CD4-positive, alpha-beta T cell treated with Interleukin-4 for 1 hour (primary cell): ENCODE results near the gene ALPG.
"Not testable (repeated sequence)": the region's sequence is repeated elsewhere in the genome, so short reads cannot be mapped to it uniquely, and the experiment has no call there.

ENCODE experiments used
- DNase-seq, 2 donors: peaks; one replicate each; pipeline ENCODE4 v3.0.0-alpha.2; 2020 to 2022

Gene ALPG

DNA sequence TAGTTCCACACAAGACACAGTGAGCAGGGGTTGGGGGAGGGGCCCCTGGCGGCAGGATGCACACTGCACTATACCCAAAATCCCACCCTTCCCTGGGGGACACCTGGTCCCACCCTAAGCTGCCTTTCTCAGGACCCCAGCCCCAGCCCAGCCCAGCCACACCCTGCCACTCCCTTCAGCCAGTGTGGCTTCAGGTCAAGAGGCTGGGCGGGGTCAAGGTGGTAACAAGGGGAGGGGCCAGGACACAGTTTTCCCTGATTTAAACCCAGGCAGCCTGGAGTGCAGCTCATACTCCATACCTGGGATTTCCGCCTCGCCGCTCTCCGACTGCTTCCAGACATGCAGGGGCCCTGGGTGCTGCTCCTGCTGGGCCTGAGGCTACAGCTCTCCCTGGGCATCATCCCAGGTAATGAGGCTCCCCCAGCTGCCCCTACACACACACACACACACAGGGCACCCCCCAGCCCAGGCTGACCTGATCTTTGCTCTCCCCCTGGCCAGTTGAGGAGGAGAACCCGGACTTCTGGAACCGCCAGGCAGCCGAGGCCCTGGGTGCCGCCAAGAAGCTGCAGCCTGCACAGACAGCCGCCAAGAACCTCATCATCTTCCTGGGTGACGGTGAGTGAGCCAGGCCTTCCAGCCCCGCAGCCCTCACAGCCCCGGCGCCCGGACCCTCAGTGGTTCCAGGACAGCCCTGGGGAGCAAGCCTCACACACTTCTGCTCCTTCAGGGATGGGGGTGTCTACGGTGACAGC is at the start of gene ALPG:
Gene ALPG (plus strand): TSS at position 289 of the 755 bp plus-strand sequence. CDS start 51 bp downstream, at position 340.
- no peak for DNase-seq

DNA sequence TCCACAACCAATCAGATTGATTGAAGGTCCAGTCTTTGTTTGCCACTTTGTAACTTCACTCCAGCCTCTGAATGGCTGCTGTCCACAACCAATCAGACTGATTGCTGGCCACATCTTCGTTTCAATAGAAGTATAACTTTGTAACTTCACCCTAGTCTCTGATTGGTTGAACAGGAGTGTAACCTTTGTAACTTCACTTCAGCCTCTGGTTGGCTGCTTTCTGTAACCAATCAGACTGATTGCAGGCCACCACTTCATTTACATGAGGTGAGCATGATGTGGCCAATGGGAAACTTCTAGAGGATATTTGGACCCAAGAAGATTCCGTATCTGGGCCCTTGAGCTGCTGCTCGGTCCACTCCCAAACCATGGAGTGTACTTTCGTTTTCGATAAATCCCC is 45.0 kb upstream of the ALPG start:
- DNase-seq: no peak

DNA sequence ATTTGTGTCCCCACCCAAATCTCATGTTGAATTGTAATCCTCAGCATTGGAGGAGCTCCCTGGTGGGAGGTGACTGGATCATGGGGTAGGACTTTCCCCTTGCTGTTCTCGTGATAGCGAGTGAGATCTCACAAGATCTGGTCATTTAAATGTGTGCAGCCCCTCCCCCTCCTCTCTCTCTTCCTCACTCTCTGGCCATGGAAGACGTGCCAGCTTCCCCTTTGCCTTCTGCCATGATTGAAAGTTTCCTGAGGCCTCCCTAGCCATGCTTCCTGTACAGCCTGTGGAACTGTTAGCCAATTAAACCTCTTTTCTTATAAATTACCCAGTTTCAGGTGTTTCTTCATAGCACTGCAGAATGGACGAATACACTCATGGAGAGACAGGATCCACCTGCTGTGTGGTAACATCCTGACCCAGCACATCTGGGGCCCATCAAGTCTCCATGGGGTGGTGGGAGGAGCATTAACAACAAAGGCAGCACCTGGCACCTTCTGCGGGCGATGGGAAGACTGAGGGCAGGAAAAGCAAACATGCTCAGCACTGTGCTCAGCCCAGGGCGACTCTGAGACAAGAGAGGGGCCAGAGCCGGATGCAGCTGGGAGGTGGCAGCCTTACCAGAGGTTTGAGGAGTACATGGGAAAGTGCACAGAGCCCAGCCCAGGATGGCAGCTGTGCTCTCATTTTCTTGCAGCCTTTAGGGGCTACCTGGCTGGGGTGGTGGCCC is 44.3 kb upstream of the ALPG start:
- DNase-seq: no peak

DNA sequence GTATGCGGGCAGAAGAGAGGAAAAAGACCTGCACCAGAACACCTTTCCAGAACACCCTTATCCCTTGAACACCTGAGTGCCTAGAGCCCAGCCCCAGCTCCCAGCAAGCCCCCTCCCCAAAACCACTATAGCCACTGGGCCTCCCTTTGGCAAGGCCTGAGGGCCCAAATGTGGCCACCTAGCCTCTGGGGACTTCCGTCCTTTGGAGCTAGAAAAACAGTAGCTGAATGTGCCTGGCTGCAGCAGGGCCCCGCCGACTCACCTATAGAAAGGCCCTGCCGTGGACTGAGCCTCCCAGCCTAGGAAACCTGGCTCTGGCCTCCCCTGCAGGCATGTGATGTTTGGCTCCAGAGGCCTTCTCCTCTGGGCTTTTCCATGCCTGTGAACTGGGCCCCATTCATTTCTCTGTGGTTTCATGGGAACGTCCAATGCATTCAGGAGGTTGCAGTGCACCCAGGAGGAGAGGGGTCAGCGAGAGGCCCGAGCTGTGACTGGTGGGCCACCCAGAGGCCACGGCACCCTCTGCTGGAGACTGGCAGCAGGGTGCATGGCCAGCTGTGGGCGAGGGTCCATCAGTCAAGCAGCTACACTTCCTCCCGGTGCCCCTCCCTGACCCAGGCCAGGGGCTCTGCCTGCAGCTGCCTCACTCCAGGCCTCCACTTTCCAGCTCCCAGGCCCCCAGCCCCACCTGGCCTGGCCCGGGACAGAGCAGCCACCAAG is 43.4 kb upstream of the ALPG start:
- DNase-seq: not testable (repeated sequence)

DNA sequence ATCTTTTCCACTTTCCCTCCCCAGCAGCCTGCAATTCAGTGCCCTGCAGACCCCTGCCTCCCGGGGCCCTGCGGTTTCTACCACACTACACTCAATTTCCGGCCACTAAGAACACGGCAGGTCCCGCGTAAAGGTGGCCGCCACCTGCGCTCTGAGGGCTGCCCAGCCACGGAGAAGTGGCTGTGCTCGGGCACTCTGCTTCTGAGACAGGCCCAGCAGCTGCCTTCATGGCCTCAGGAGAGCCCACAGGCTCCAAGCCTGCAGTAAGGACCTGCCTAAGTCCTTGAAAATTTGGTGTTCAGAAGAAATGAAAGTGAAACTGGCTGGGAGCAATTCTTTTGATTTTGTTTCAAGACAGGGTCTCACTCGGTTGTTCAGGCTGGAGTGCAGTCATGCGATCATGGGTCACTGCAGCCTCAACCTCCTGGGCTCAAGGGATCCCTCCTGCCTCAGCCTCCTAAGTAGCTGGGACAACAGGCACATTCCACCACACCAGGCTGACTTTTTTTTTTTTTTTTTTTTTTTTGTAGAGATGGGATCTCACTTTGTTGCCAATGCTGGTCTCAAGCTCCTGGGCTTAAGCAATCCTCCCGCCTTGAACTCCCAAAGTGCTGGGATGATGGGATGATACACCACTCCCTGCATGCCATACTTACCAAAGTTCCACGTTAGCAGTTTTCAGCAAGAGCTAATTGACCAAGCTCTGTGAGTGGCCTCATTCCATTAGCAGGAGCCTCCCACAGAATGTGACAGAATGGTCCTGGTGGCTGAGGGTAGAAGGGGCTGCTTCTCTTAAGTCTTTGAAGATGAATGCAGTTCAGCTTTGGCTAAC is 42.6 kb upstream of the ALPG start:
- DNase-seq: peak in 1 of 2 donors; percentile 27

DNA sequence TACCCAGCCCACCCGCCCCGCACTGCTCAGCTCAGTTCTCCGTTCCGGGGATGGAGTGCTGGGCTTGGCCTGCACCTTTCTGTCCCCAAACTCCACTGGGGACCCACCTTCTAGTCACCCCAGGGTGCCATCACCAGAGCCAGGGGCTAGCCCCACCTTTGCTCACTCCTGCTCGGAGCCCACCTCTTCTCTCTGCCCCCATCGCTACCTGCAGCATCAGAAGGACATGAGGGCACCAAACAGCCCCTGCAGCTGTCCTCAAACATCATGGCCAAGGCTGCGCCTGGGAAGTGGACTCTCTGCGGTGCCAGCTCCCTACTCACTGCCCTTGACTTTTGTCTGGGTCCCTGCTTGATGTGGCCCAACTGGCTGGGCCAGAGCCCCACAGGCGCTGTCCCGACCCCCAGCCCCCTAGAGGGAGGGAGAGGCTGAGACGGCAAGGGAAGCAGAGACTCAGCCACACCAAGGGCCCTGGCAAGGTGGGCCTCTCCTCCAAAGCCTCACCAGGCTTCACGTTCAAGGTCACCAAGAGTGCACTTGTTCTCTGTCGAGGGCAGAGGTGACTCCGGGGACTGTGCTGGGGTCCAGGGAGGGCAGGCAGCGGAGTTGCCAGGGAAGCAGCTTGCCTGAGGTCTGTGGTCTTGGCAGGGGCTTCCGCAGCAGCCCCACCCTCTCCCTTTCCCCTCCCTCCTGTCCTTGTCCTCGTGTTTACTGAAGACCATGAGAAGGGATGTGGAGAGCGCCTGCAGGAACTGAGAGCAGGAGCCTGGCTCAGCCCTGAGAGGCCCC is 41.6 kb upstream of the ALPG start:
- DNase-seq: not testable (repeated sequence)

DNA sequence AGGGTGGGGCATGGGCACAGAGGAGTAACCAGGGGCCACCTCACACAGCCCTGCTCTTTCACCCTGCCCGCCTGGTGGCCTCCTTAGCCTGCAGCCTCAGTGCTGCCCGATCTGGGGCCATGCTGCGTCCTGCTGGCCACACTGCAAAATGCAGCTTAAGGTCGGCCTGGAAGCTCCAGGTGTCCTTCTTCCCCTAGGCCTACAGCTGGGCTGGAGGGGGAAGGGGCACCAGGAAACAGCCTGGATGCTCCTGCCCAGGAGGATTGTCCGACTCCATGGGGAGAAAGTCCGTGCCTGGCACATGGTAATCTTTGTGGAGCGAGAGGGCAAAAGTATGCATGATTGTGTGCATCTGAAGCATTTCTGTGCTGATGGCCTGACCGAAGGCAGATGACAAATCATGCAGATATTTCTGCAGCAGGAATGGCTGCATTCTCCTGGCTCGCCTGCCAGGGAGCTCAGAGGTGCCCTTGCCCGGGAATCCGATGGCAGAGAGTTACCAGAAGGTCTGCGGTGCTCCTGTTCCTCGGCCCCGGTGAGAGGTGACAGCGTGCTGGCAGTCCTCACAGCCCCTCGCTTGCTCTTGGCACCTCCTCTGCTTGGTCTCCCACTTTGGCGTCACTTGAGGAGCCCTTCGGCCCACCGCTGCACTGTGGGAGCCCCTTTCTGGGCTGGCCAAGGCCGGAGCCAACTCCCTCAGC is 40.9 kb upstream of the ALPG start:
- no peak for DNase-seq

DNA sequence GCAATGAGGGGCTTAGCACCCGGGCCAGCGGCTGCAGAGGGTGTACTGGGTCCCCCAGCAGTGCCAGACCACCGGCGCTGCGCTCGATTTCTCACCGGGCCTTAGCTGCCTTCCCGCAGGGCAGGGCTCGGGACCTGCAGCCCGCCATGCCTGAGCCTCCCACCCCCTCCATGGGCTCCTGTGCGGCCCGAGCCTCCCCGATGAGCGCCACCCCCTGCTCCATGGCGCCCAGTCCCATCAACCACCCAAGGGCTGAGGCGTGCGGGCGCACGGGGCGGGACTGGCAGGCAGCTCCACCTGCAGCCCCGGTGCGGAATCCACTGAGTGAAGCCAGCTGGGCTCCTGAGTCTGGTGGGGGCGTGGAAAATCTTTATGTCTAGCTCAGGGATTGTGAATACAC is 40.2 kb upstream of the ALPG start:
- not testable (repeated sequence) for DNase-seq

DNA sequence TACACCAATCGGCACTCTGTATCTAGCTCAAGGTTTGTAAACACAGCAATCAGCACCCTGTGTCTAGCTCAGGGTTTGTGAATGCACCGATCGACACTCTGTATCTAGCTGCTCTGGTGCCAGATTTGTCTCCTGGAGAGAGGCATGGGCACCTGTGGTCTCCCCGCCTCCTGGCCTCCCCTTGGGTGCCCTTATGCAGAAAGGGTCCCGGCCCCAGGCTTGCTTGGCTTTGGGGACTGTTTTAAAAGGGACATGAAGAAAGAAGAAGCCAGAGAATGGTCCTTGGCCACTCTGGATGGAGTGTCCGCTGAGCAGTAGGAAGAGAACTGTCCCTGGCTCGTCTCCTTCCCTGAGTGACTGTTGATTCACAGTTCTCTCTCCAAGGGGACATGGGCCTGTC is 39.6 kb upstream of the ALPG start:
- DNase-seq: no peak

DNA sequence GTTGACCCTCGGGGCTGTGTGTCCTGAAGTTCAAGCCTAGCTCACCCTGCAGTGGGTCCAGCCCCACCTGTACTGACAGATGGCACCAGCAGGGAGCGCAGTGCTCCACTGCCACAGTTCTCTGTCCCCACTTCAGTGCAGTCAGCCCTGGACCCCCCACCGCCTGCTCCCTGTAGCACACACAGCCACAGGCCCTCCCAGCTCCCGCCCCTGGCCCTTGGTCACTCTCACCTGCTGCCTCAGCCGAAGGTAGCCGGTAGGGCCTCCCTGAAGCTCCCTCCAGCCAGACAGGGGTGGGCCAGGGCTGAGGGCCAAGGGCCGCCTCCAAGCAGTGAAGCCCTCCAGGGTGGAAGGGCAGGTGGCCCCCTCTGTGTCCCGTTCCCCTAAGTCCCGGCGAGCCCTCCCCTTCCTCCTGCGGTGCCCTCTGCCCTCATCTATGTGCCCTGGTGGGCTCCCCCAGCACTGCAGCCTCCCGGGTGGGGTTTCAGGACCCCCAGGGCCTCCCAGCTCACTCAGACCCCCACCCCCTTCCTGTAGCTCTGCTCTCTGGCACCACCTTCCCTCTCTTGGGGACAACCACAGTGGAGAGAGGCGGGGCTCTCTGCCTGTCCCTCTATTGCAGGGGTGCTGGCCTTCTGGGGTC is 38.9 kb upstream of the ALPG start:
- DNase-seq: no peak

DNA sequence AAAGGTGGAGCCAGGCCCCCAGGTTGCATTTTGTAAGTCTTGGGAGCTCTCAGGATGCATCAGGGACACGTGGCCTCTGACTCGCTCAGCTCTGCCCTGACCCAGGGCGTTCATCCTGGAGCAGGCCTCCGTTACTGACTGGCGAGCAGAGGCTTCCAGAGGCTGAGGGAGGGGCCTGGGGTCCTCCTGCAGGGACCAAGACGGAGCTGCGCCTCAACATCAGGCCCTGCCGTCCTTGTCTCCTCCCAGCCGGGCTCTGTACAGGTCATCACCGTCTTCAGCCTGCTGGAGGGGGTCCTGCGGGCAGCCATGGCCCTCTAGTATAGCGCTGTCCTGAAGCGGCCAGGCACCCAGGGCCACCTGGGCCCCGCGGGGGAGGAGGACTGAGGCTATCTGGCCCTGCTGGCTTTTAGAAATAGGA is 38.3 kb upstream of the ALPG start:
- DNase-seq: no peak

DNA sequence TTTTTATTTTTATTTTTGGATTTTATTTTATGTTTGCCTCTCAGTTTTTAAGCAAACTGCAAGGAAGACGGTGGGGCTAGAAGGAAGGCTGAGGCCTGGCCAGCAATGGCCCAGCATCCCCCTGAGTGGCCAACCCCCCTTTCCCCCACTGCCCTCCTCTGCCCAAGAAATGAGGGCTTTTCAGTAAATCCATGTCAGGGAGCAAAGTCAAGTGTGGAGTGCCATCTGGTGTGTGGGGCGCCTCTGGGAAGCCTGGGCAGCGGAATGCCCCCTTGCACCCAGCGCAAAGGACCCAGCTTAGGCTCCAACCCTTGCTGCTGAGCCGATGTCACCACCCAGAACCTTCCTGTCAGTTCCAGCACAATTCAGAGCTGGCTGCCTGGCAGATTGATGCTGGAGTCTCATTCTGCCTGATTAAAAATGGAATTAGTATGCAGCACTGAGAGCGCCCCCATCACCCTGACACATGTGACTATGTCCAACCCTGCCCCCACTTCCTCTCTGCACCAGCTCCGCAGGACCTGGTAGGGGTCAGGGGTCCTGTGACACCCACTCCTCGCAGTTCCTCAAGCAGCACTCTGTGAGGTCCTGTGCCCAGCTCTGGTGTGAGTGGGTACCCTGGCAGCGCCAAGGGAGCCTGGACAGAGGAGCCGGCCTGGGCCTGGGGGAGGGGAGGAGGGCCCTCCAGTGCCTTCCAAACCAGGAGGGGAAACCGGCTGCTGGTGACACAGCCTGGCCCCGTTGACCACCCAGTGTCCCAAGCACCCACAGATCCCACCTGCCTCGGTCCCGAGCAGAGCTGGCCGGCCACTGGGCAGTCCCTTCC is 37.3 kb upstream of the ALPG start:
- no peak for DNase-seq

DNA sequence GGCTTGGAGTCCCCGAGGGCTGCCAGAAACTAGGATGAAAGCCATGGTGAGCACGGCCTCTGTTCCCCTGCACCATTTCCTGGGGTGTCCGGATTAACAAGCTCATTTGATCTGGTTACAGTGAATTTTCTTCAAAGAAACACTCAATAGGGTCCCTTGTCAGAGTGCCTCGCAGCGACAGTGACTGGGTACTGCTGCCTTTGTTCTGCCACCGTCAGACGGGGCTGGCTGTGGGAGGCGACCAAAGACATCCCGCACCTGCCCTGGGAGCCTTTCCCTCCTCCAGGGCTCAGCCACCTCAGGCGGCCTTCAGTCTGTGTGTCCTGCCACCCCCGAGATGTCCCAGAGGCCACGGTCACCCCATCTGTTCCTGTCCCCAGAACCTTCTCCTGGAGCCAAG is 36.6 kb upstream of the ALPG start:
- DNase-seq: not testable (repeated sequence)

DNA sequence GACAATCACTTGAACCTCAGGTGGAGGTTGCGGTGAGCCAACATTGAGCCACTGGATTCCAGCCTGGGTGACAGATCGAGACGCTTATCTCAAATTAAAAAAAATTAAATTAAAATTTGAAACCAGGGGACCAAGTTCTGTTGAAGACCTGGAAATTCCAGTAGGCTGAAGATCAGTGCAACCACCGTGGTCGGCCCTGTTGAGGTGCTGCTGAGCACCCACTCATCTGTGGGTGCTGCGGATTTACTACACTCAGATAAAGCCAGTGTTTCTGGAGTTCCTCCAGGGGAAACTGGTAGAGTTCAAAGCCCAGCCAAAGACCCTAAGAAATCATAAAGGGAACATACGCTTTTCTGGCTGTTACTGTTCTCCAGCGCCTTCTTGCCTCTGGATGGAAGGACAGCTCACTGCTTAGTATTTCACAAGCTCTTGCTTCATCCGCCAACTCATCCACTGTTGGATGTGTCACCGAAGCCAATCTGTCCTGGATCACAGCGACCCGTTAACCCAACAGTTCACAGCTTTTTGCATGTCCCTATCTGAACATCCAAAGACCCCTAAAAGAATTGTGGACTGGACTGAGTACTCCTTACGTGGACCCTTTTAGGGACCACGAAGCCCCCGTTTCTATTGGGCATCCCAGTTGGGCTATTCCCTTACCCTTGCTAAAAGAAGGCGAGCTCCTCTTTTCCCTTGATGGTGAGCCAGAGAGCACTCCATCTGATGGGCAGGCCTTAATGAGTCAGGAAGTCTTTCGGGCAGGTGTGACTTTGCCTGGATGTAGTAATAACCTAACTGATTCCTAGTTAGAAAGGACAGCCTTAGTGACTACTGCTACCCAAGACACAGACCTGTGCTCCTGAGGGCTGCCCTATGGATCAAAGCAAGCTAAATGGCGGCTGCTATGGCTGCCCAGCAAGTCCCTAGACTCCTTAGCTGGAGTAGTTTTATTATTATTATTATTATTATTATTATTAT is 34.1 kb upstream of the ALPG start:
- no peak for DNase-seq

DNA sequence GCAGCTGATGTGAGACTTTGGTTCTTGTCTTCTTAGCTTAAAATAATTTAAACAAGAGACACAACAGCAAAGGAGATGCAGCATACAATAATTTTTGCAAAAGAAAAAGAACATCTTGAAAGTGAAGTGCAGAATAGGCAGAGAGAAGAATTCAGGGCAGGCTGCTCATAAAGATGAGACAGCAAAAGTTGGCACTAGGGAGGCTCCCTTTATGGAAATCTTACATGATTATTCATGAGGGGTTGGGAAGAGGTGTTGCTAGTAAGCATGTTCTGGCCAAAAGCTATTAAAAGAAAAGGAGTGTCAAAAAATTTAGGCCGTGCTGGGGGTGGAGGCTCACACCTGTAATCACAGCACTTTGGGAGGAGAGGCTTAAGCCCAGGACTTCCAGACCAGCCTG is 32.3 kb upstream of the ALPG start:
- DNase-seq: no peak

DNA sequence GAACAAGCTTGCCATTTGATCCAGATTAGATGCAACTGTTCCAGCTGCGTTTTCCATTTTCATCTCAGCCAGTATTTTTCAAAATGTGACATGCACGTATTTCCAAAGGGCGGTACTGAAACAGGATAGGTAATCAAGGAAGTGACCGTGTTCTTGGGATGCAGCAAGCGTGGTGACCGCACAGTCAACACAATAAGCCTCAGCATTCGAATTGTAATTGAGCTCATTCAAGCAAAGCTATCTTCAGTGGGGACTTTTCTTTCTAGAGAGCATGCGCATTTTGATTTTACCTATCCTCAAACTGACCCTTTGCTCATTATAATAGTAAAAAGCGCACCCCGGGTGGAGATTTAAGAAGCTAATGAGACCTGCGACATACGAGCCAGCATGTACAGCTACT is 31.5 kb upstream of the ALPG start:
- no peak for DNase-seq

DNA sequence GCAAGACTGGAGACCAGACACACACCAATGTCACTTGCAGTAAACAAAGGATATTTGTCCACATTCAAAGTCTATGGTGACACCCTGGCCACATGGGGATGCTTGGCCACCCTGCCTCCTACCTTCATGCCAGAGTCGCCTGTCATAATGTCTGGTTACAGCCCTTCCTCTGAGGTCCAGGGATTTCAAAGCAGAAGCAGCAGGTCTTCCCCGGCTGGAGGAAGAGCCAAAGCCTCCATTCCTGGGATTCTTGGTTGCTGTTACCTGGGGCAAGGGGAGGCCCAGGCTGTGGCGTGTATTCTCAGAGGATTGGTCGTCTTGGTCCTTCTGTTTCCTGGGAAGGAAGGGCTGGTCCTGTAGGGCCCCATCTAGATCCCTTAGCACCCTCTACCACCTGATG is 30.4 kb upstream of the ALPG start:
- DNase-seq: no peak

DNA sequence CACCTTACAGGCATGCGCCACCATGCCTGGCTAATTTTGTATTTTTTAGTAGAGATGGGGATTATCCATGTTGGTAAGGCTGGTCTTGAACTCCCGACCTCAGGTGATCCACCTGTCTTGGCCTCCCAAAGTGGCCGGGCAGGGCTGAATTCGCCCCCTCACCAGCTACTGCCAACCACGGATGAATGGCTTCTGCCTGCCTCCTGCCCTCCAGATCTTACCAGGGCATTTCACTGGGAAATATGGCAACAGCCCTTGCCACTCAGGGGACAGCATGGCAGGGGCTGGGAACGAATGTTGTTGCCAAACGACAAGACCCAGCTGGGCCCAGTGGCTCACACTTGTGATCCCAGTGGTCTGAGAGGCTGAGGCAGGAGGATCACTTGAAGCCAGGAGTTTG is 29.9 kb upstream of the ALPG start:
- DNase-seq: no peak

DNA sequence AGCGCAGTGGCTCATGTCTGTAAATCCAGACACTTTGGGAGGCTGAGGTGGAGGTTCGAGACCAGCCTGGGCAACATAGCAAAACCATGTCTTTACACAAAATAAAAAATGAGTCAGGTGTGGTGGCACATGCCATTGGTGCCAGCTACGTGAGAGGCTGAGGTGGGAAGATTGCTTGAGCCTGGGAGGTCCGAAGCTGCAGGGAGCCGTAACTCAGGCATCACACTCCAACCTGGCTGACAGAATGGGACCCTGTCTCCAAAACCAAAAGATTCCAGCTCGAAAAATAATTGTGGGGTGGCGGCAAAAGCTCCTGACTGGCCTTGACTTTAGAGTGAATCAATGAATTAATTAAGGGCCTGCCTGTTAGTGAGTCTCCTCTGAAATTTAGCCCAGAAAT is 29.3 kb upstream of the ALPG start:
- no peak for DNase-seq
